ENCODE measurements around the gene TRMU. TPM values are rescaled to one million over a fixed set of nuclear protein-coding genes. Genes with fewer than 3 reads are reported as not detected.

TRMU gene
- total and polyA plus RNA-seq, 10 donors = 23.7 to 59.6 (median 43.3) TPM

GRCh38 chr22:46358766-46359165 lies 23.3 kb downstream of the TRMU start:
- no peaks in the 10 kb centered on the region for H3K9me3 ChIP-seq
- H3K4me3 ChIP-seq = no peak overlapping the region
- DNase-seq = peak; percentile 47
- peaks cover 0 to 10% (median 3%) of the 10 kb centered on the region in 6 donors for H3K4me1 ChIP-seq
- 92 to 98% (median 96%) methylated on average over 6 of the region's 6 CpGs for WGBS, 5 donors
- no peak overlapping the region for H3K27ac ChIP-seq
- H3K27me3 ChIP-seq (replicated peaks in 1 of 7) = peaks cover 0 to 5% (median 0%) of the 10 kb centered on the region in 7 donors
- TF ChIP-seq POLR2AphosphoS5 (IDR thresholded peaks at IDR 0.05) (no peak), POLR2A (IDR thresholded peaks at IDR 0.05) (no peak), CTCF (IDR thresholded peaks at IDR 0.05 in 8 of 11, conservative IDR thresholded peaks at IDR 0.05 in 3 of 11) (no peak)
- intact Hi-C loops (cut with DNase I; ENCODE audit: low total_unique reads) = no loop called here
- H3K36me3 ChIP-seq = peaks cover 0 to 77% (median 48%) of the 10 kb centered on the region in 6 donors

- intact Hi-C loops (cut with DNase I; ENCODE audit: low total_unique reads) = no loop called here
- H3K27me3 ChIP-seq (replicated peaks in 1 of 7) = peaks cover 0 to 11% (median 0%) of the 10 kb centered on the region in 7 donors
- H3K9me3 ChIP-seq = no peaks in the 10 kb centered on the region
- H3K4me1 ChIP-seq = peaks cover 0 to 10% (median 3%) of the 10 kb centered on the region in 6 donors
- TF ChIP-seq POLR2A (IDR thresholded peaks at IDR 0.05) = no peak
- peak in 1 of 3 donors; percentile 46 for TF ChIP-seq POLR2AphosphoS5 (IDR thresholded peaks at IDR 0.05)
- 89 to 100% (median 92%) methylated on average over 6 to 14 of the region's 14 CpGs for WGBS, 5 donors
- peak; percentile 64 for DNase-seq
- peaks cover 0 to 77% (median 43%) of the 10 kb centered on the region in 6 donors for H3K36me3 ChIP-seq
- no peak overlapping the region for H3K4me3 ChIP-seq
- H3K27ac ChIP-seq = no peak overlapping the region
Measured at GRCh38 chr22:46359362-46359761, 23.8 kb downstream of the TRMU start.

DNA sequence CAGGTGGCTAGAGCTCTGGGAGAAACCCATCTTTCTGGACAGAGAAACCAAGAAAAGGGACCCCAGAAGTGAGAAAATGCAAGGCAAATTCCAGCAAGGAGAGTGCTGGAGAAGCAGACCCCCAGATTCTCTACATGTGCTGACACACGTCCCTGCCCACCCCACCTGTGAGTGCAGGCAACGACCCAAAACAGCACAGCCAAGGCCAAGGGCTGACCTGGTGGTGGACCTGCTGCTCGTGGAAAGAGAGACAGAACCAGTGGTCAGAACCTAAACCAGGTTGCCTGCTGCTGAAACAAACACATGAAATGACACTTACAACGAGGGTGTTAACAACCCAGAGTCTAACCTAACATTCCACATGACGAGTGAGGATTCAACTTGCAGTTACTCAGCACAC lies 24.6 kb downstream of the TRMU start:
- TF ChIP-seq POLR2A (IDR thresholded peaks at IDR 0.05) = no peak
- TF ChIP-seq POLR2AphosphoS5 (IDR thresholded peaks at IDR 0.05) = peak in 1 of 3 donors; percentile 13
- TF ChIP-seq CTCF (IDR thresholded peaks at IDR 0.05 in 8 of 11, conservative IDR thresholded peaks at IDR 0.05 in 3 of 11) = no peak
- H3K27ac ChIP-seq = no peak overlapping the region
- peak; percentile 51 for DNase-seq
- intact Hi-C loops (cut with DNase I; ENCODE audit: low total_unique reads) = no loop called here
- H3K4me3 ChIP-seq = no peak overlapping the region
- no peaks in the 10 kb centered on the region for H3K9me3 ChIP-seq
- WGBS, 5 donors = 85 to 94% (median 88%) methylated on average over 5 of the region's 5 CpGs
- peaks cover 0 to 77% (median 37%) of the 10 kb centered on the region in 6 donors for H3K36me3 ChIP-seq
- H3K27me3 ChIP-seq (replicated peaks in 1 of 7) = peaks cover 0 to 19% (median 0%) of the 10 kb centered on the region in 7 donors
- peaks cover 0 to 9% (median 3%) of the 10 kb centered on the region in 6 donors for H3K4me1 ChIP-seq

GRCh38 chr22:46360891-46361290 lies 25.4 kb downstream of the TRMU start:
- peaks cover 0 to 3% (median 0%) of the 10 kb centered on the region in 6 donors for H3K4me1 ChIP-seq
- no peak overlapping the region for H3K4me3 ChIP-seq
- peak; percentile 42 for DNase-seq
- H3K9me3 ChIP-seq = no peaks in the 10 kb centered on the region
- WGBS, 5 donors = 88 to 94% (median 90%) methylated on average over 10 of the region's 10 CpGs
- TF ChIP-seq CTCF (IDR thresholded peaks at IDR 0.05 in 8 of 11, conservative IDR thresholded peaks at IDR 0.05 in 3 of 11) (no peak), POLR2A (IDR thresholded peaks at IDR 0.05) (no peak), POLR2AphosphoS5 (IDR thresholded peaks at IDR 0.05) (peak in 1 of 3 donors; percentile 23)
- peaks cover 0 to 73% (median 30%) of the 10 kb centered on the region in 6 donors for H3K36me3 ChIP-seq
- H3K27me3 ChIP-seq (replicated peaks in 1 of 7) = peaks cover 0 to 24% (median 0%) of the 10 kb centered on the region in 7 donors
- no peak overlapping the region for H3K27ac ChIP-seq
- intact Hi-C loops (cut with DNase I; ENCODE audit: low total_unique reads) = no loop called here
